Lower leg skin (tissue), 4 donors: Measurements from ENCODE around the gene DENND2C. TPM values are rescaled to one million over a fixed set of nuclear protein-coding genes. Genes with fewer than 3 reads are reported as not detected.

Experiments
- DNase-seq, 2 donors: peaks; one replicate each; pipeline ENCODE4 v3.0.0-alpha.2; 2019; ENCODE audit warnings: low spot score in 2 of 2
- H3K4me3 ChIP-seq: fragments of 200-600 bp; sonication (generic); 2 replicates; pipeline ENCODE4 v1.5.1; 2017; ENCODE audit warnings: mild to moderate bottlenecking, low read depth; ENCODE audit not compliant: poor library complexity, severe bottlenecking
- POLR2A ChIP-seq, 2 donors: fragments of 450-650 bp; IDR thresholded peaks; one replicate each; pipeline ENCODE4 v1.6.1; 2016 to 2017; ENCODE audit warnings: antibody characterized with exemption in 2 of 2, mild to moderate bottlenecking in 1 of 2, moderate library complexity in 1 of 2
- WGBS, 2 donors: methylation state at CpG; one replicate each; pipeline ENCODE4 v1.1.5; 2018; 5-methylcytosine and 5-hydroxymethylcytosine counted together
- intact Hi-C: fragments of 100-400 bp; cut with DNase I; formaldehyde crosslinking; loops from one replicate; pipeline ENCODE4 v1.15.0; 2023; ENCODE audit warnings: low total_unique reads
- total RNA-seq, 4 donors: library from RNA; depleted of rRNA; stranded (reverse); fragments of >200 nt; gene quantifications; one replicate each; pipeline ENCODE4 v1.1.0, GENCODE V29; 2016
- TF ChIP-seq, protein P1 (sequence below), 3 donors: fragments of 450-650 bp; IDR thresholded peaks; one replicate each; pipeline ENCODE4 v1.5.1; 2016; ENCODE audit warnings: antibody characterized with exemption in 3 of 3, mild to moderate bottlenecking in 3 of 3, moderate library complexity in 2 of 3

Gene DENND2C, protein sequence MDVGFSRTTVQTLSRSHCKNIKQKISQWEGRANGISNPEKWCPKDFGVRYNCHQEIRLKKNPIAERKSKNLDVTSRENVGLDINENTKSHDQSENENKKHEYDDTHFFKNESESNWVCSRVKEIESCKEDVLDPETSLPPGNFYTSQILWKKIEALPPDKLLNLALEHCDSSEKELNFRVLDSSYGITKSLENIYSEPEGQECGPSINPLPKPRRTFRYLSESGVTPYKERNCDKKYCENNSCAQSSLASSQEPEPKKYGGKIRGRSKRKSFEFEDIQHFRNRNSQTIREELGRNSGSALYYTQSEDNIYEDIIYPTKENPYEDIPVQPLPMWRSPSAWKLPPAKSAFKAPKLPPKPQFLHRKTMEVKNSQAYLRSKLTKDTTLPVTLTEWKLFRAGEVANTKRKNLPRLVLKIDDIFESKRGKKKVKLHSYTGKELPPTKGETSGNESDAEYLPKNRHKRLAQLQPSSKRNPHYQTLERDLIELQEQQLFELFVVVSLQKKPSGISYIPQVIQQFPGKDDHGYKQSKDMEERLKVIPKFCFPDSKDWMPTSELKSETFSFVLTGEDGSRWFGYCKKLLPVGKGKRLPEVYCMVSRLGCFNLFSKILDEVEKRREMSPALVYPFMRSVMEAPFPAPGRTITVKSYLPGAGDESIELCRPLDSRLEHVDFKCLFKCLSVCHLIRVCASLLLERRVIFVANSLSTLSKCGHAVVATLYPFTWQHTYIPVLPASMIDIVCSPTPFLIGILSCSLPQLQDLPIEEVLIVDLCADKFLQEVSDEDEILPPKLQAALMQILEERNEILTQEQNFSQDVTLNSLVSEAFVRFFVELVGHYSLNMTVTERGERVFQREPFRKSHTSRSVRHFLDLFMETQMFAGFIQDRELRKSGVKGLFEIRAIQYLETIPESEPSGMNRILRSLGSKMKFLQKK
- 10 to 100 TPM; 43.0 to 61.2 (median 52.5) TPM for total RNA-seq

DNA sequence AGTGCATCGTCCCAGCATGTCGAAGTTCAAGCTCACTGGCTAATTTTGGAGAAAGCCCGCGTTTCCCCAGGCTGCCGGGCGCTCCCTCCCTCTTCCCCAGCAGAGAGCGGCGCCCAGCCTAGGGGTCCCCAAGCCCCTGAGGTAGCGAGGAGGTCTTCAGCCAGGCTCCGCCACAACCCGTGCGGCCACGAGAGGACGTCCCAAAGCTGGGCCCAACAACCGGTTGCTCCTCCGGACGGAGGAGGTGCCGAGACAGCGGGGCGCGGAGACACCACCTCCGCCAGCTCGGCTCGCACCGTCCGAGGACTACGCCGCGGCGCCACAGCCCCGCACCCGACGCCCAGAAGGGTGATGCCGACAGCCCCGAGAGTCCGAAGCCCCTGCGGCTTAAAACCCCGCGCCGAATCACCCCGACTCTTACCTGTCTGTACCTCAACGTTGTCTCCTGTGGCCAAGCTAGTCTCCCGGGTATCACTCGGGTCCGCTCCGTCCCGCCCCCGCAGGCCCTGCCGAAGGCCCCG is at the start of gene DENND2C:
Gene DENND2C (minus strand): TSS at position 488 of the 521 bp plus-strand sequence. CDS start 44,065 bp downstream, outside the sequence.
- WGBS, 2 donors, result 0 to 1% methylated on average over 32 to 39 of the region's 50 CpGs
- H3K4me3 ChIP-seq, result peak within 1 kb of the TSS; percentile 65
- TF ChIP-seq, protein P1, sequence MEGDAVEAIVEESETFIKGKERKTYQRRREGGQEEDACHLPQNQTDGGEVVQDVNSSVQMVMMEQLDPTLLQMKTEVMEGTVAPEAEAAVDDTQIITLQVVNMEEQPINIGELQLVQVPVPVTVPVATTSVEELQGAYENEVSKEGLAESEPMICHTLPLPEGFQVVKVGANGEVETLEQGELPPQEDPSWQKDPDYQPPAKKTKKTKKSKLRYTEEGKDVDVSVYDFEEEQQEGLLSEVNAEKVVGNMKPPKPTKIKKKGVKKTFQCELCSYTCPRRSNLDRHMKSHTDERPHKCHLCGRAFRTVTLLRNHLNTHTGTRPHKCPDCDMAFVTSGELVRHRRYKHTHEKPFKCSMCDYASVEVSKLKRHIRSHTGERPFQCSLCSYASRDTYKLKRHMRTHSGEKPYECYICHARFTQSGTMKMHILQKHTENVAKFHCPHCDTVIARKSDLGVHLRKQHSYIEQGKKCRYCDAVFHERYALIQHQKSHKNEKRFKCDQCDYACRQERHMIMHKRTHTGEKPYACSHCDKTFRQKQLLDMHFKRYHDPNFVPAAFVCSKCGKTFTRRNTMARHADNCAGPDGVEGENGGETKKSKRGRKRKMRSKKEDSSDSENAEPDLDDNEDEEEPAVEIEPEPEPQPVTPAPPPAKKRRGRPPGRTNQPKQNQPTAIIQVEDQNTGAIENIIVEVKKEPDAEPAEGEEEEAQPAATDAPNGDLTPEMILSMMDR (IDR thresholded peaks at IDR 0.05), result no peak
- TF ChIP-seq POLR2A (IDR thresholded peaks at IDR 0.05), result no peak
- intact Hi-C loops, result no loop called here
- no peak for DNase-seq

DNA sequence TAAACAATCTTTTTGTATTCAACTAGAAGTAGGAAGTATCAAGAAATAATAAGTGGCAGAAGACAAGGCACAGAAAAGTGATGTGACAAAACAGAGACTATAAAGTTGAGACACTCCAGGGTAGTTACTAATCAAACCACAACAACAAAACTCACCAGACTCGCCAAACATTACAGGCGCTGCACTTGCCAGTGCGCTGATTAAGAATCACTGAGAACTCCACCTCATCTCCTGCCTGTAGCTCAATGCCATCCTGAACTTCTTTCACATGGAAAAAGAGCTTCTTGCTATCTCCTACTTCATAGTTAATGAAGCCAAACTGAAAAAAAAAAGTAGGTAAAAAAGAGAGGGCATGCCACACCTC is 49.6 kb upstream of the DENND2C start:
- WGBS, 2 donors, result 72 to 78% methylated on average over 3 of the region's 3 CpGs
- no peak for DNase-seq
- TF ChIP-seq POLR2A (IDR thresholded peaks at IDR 0.05), result no peak
- TF ChIP-seq, protein P1 (IDR thresholded peaks at IDR 0.05), result no peak
- intact Hi-C loops, result no loop called here
- no peak overlapping the region for H3K4me3 ChIP-seq

DNA sequence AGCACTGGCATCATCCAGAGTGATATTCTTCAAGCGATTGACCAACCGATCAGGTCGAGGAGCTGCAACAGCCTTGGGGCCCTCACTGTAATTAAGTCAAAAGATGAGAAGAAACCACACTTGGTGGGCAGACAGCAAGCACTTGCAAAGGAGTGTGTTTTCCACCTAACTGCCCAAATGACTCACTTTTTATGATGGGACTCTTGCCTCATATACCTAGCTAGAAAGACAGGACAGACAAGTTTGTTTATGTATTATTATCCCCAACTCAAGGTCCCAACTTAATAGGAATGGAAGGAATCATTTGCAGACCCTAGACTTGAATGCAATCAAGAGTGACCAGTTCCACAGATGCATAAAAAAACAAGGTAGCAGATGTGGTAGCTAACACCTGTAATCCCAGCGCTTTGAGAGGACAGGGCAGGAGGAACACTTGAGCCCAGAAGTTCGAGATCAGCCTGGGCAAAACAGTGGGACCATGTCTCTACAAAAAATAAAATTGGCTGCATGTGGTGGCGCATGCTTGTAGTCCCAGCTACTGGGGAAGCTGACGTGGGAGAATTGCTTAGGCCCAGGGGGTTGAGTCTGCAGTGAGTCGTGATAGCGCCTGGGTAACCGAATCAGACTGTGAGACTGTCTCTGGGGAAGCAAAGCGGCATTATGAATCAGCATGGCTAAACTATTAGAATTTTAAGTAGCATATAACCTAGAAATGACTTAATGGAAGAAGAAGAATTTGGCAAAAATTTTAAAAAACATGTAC is 49.0 kb upstream of the DENND2C start:
- DNase-seq, result no peak
- TF ChIP-seq, protein P1 (IDR thresholded peaks at IDR 0.05), result no peak
- no peak for TF ChIP-seq POLR2A (IDR thresholded peaks at IDR 0.05)
- 83 to 85% methylated on average over 11 of the region's 11 CpGs for WGBS, 2 donors
- intact Hi-C loops, result no loop called here
- no peak overlapping the region for H3K4me3 ChIP-seq

DNA sequence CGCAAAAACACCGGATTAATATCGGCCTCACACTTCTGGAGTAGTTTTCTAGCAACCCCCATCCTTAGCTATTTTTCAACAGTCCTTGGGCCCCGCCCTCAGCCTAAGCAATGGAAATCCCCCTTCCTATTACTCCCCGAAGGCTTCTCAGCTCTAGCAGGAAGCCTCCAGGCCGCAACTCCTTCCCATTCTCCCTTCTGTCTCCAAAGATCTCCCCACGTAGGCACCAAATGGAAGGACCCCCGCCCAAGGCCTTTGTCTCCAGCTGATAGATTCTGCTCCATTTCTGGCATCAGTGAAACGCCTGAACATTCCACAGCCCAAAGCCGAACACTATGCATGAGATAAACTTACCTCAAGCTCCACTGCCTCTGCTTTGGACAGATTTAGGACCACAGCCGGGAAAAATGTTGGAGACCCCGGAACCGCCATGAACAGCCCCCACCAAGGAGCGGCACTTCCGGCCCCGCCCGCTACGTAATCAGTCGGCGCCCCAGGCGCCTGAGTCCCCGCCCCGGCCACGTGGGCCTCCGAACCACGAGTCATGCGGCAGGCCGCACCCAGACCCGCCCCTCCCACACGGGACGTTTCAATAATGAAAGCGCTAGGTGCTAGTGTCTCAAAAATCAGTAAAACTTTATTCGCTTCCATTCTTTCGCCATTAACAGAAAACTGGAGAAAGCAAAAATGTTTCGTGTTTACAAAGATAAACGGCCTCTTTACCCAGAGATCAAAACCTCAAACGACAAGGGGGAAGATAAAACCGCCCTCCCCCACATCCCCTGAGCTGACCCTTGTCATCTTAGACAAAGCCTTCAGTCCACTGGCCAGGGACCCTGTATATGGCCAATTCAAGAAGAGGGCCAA is 46.7 kb upstream of the DENND2C start, which contains the start of gene NRAS:
Gene NRAS (minus strand): TSS at position 468 of the 867 bp plus-strand sequence. CDS start 611 bp downstream, outside the sequence.
- intact Hi-C loops, result no loop called here
- 0 to 1% methylated on average over 38 of the region's 38 CpGs for WGBS, 2 donors
- no peak for TF ChIP-seq POLR2A (IDR thresholded peaks at IDR 0.05)
- TF ChIP-seq, protein P1 (IDR thresholded peaks at IDR 0.05), result no peak
- H3K4me3 ChIP-seq, result peak within 1 kb of the TSS; percentile 95
- peak; percentile 92 to 99 for DNase-seq
